OCI-LY1 (cell line): ENCODE results near the gene MED13L.

Experiments
- EZH2 ChIP-seq: fragments of 200-600 bp; sonication (generic), shearing (Covaris generic); IDR thresholded peaks from 2 replicates; pipeline ENCODE4 v1.8.0; 2017; ENCODE audit warnings: borderline replicate concordance, mixed run types, mild to moderate bottlenecking, antibody characterized with exemption, low read length, moderate library complexity, mixed read lengths
- TF ChIP-seq, protein P1 (sequence below): fragments of 200-600 bp; sonication (generic), shearing (Covaris generic); IDR thresholded peaks from 2 replicates; pipeline ENCODE4 v1.5.1; 2017; ENCODE audit warnings: mild to moderate bottlenecking, antibody characterized with exemption, low read length, moderate library complexity, mixed read lengths

DNA sequence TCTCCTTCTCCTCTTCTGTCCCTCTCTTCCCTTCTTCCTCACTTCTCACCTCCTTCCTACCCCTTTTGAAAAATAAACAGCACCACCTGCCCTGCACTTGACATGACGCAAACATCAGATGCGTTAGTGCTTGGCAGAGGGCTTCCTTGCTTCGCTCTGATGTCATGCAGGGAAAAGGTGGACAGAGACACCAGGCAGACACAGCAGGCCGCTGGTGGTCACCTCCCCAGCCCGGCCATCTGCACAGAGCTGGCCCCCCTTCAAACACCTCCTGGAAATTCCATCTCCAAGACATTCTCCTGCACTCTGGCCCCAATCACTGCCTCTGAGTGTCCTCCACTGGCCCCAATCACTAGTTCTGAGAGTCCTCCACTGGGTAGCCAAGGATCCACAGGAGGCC lies 353.6 kb downstream of the MED13L start:
- no peak for TF ChIP-seq EZH2
- TF ChIP-seq, protein P1, sequence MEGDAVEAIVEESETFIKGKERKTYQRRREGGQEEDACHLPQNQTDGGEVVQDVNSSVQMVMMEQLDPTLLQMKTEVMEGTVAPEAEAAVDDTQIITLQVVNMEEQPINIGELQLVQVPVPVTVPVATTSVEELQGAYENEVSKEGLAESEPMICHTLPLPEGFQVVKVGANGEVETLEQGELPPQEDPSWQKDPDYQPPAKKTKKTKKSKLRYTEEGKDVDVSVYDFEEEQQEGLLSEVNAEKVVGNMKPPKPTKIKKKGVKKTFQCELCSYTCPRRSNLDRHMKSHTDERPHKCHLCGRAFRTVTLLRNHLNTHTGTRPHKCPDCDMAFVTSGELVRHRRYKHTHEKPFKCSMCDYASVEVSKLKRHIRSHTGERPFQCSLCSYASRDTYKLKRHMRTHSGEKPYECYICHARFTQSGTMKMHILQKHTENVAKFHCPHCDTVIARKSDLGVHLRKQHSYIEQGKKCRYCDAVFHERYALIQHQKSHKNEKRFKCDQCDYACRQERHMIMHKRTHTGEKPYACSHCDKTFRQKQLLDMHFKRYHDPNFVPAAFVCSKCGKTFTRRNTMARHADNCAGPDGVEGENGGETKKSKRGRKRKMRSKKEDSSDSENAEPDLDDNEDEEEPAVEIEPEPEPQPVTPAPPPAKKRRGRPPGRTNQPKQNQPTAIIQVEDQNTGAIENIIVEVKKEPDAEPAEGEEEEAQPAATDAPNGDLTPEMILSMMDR: no peak
